ENCODE results near the gene TMPRSS4.

Gene TMPRSS4, protein sequence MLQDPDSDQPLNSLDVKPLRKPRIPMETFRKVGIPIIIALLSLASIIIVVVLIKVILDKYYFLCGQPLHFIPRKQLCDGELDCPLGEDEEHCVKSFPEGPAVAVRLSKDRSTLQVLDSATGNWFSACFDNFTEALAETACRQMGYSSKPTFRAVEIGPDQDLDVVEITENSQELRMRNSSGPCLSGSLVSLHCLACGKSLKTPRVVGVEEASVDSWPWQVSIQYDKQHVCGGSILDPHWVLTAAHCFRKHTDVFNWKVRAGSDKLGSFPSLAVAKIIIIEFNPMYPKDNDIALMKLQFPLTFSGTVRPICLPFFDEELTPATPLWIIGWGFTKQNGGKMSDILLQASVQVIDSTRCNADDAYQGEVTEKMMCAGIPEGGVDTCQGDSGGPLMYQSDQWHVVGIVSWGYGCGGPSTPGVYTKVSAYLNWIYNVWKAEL

DNA sequence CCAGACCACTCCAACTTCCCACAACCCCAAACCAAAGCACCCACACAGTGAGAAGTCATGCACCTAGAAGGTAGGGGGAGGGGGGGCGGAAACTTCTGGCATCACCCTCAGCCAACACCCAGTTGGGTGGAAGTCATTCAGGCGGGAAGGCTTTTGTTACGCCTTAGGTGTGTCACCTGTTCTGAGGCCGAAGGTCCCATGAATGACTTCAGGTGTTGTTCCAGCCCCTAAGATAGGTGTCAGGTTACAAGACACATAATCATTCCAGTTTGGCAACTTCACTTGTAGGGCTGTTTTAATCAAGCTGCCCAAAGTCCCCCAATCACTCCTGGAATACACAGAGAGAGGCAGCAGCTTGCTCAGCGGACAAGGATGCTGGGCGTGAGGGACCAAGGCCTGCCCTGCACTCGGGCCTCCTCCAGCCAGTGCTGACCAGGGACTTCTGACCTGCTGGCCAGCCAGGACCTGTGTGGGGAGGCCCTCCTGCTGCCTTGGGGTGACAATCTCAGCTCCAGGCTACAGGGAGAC is at the start of gene TMPRSS4:
TMPRSS4 (plus strand) TSS at position 325 of the 528 bp plus-strand sequence. CDS start 225 bp downstream, outside the sequence.
- DNase-seq (ENCODE audit: low read depth): no peak

DNA sequence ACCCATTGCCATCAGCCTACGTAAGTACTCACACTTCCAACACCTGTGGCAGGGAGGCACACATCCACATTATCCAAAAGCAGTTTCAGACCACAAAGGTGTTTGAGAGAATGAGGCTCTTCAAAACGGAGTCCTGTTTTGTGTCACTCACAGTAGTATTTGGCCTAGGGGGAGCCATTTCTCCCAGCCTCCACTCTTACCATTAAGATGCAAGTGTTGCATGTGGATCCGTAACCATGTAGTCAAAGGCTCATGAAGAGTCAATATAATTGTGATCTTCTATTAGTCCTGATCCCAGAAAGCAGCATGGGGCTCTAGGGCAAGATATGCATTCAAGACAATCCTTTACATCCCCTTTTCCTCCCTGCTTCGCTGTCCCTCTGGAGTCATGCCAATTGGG is 49.2 kb upstream of the TMPRSS4 start:
- DNase-seq (ENCODE audit: low read depth): no peak

DNA sequence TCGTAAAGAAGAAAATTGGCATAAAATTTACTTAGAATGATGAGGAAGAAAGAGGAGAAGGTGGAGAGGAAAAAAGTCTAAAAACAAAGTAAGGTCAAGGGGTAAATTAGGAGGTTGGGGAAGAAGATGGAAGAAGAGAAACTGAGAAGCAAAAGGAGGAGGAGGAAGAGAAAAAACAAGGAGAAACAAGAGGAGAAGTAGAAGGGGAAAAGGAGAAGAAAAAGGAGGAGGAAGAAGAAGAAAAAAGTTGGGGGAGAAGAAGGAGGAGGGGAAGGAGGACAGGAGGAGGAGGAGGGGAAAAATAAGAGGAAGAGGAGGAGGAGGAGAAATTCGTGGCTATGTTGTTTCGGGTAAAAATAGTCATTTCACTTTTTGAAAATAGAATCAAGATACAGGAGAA is 48.3 kb upstream of the TMPRSS4 start:
- no peak for DNase-seq (ENCODE audit: low read depth)

DNA sequence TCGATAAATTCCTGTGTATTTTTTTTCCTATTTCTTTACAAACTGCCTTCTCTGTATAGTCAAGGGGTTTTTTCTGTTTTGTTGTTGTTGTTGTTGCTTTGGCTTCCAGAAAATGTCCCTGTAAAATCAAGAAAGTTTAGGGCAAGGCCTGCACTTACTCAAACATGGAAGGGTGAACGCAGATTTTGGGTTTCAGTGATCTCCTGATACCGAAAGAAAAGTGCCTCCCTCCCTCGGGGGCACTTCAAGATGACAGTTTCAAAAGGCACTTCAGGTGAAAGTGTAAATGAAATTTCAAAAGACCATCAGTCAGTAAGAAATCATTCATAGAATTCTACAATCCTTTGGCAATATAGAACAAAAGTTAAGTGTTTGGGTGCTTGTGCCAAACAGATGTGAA is 43.4 kb upstream of the TMPRSS4 start:
- no peak for DNase-seq (ENCODE audit: low read depth)

DNA sequence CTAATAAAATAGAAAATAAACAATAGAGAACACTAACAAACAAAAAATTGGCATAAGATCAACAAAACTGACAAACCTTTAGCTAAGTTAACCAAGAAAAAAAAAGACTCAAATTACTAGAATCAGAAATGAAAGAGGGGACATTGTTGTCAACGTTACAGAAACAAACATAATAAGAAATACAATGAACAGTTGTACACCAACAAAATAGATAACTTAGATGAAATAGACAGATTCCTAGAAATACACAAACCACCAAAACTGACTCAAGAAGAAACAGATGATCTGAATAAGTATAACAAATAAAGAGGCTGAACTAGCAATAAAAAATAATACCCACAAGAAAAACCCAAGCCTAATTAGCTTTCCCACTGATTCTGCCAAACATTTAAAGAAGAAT is 34.7 kb upstream of the TMPRSS4 start:
- no peak for DNase-seq (ENCODE audit: low read depth)

DNA sequence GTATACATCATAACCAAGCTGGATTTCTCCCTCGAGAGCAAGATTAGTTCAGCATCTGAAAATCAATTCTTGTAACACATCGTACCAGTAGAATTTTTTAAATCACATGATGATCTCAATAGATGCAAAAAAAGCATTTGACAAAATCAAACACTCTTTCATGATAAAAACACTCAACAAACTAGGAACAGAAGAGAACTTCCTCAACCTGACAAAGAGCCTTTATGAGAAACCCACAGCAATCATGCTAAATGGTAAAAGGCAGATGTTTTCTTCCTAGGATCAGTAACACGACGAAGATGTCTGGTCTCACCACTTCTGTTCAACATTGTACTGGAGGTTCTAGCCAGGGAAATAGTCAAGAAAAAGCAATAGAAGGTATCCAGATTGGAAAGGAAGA is 34.1 kb upstream of the TMPRSS4 start:
- DNase-seq (ENCODE audit: low read depth): no peak

DNA sequence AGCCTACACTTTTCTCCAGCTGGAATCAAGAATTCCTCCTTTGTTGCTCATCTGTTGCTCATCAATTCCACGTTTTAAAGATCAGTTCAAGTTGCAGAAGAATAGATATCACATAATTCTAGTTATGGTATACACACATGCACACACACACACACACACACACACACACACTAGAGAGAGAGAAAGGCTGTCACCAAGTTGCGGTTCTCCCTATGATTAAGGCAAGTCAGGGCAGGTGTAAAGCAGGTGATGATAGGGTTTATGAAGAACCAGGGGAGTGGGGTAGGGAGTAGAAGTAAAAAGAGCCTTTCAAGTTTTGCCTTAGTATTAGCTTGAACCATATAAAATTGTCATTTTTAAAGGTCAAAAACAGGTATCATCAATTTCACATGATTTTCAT is 31.7 kb upstream of the TMPRSS4 start:
- no peak for DNase-seq (ENCODE audit: low read depth)

DNA sequence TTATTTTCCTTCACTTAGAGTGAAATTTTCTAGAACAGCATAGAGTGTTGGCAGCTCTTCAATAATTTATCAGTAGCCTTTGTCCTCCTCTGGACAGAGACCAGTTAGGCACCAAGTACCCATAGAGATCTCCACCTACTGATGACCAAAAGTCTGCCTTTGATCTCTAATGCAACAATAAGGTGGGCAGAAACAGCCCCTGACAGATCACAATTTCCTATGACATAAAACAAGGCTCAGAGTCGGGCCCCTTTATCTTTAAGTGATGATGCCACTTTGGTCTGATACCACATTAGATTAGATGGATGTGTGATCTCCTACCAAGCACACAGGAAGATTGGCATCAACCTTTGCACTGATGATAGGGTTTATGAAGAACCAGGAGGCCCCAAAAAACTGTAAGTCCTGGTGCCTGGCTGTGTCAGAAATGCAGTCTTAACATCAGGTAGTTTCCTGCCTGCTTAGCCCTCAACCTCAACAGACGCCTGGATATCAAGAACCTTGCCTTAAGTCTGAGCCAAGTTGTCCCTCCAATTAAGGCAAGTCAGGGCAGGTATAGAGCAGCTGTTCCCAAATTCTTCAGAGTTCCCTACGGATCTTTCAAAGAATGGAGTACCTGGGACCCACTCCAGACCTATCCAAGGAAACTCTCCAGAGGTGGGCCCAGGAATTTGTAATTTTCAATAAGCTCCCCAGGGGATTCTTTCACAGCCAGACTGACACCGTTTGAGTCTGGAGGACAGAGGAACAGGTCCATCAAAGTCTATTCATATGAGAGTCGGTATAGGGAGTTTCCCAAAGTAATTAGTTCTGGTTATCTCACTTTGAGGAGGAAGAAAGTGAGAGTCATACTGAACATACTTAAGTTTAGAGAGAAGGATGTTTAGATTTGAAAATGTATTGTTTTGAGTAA is 30.6 kb upstream of the TMPRSS4 start:
- peak; percentile 60 for DNase-seq (ENCODE audit: low read depth)

DNA sequence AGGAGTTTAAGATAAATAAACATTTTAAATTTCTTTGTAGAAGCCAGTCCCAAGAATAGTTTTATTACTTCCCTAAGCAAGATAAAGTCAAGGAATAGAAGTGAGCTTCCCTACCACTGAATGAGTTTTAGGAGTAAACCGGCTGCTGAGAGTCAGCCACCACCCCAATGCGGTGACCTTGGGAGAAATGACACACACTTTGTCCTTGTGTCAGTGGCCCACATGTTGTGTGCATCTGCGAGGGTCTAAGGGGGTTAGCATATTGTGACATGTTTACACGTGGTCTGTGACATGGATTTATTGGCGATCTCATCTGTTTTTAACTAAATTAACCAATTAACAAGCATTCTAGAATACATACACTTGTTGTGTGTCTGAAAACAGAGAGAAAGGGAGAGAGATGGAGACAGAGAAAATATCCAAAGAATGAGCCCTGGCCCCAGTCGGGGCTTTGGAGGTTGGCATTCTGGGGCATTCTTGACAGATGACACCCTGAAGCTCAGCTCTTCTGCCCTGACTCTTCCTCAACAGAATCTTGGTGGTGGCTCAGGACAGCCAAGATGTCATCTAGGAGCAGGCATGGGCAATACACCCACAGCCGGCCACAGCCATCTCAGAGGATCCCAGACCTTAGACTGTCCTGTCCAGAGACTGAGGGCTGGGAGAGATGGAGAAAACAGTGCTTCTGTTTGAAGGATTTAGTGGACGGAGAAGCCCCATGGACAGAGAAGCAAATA is 29.7 kb upstream of the TMPRSS4 start:
- DNase-seq (ENCODE audit: low read depth): no peak

DNA sequence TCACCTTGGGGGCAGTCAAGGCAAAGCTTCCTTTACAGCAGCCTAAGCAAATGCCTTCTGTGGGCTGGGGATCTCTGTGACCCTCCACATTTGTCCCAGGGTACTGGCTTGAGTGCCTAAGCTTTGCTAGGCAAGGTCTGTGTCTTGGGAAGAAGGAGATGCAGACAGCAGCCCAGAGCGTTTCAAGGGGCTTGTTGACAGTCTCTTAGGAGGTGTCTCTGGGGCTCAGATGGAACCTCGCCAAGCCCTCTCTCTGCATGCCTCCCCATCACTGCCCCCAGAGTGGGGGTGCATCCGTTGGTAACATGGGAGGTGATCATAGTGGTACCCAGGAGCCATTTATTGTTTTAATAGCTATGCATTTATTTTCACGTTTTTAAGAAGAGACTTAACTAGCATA is 29.1 kb upstream of the TMPRSS4 start:
- DNase-seq (ENCODE audit: low read depth): no peak

DNA sequence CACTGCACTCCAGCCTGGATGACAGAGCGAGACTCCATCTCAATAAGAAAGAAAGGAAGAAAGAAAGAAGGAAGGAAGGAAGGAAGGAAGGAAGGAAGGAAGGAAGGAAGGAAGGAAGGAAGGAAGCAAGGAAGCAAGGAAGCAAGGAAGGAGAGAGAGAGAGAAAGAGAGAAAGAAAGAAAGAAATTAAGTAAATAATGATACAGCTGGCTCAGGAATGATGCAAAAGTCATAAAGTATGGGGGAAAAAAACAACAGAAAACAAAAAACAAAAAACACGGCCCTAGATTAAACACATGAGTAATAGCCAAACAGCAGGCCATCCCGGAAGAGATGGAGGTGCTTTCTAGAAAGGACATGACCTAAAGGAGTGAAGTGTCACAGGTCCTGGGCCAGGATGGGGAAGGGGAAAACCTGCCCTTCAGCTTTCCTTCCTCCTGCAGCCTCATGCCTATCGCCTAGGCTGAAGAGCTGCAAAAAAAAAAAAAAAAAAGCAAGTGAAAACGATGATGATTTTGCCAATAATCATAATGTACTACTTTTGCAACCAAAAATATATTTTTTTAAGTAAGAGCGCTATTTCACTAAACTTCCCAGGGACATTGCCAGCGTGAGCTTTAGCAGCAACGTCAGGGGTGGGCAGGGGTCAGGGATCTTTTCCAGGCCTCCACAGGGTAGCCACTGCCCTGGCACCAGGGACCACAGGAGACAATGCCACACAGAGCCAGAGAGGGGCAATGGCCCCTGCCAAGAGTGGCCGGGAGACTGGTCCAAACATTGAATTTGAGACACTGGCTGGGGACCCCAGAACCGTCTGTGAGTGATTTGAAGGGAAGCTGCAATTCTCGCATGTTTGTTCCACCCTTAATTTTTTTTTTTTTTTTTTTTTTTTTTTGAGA is 28.2 kb upstream of the TMPRSS4 start:
- DNase-seq (ENCODE audit: low read depth): peak; percentile 23

DNA sequence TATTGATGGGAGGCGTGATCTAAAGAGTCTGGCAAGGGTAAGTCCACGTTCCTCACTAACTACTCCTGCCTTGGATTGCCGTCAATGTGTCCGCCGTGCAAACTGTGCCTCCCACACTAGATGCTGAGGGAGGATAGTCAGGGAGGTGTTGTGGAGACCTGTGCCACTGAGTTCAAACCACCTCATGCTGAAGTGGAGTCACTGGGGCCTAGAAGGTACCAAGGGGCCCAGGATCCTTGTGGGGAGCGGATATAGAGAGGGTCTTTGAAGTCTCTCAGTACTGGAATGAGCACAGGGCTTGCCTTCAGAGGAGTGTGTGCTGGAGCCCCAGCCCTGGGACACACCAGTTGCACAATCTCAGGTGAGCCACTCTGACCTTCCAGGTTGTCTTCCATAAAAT is 27.1 kb upstream of the TMPRSS4 start:
- DNase-seq (ENCODE audit: low read depth): no peak

DNA sequence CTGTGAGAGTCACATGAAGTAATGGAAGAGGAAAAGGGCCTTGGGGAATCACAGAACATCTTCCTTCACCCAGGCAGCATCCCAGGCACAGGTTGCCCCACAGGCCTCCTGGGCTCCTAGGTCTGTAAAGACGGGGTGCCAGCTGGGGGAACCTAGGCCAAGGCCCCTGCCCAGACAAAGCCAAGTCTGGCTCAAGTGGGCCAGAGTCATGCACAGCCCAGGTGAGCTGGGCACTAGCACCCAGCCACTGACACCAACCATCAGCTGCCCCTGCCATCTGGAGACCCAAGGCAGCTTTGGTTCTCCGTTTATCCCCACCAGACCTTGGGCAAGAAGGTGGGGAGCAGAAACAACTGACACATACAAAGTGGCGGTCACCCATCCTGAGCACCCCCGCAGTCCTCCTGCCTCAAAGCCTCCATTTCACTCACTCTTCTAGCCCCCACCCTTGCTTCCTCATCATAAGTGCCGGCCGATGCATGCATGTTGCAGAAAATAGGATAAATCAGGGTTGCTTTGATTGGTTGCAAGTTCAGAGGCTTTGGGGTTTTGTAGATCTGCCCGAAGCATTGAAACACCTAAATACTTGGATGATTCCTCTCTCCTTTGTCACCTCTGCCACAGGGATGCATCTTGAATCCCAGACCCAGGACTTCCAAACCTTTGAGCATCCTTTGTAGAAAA is 26.5 kb upstream of the TMPRSS4 start:
- DNase-seq (ENCODE audit: low read depth): no peak

DNA sequence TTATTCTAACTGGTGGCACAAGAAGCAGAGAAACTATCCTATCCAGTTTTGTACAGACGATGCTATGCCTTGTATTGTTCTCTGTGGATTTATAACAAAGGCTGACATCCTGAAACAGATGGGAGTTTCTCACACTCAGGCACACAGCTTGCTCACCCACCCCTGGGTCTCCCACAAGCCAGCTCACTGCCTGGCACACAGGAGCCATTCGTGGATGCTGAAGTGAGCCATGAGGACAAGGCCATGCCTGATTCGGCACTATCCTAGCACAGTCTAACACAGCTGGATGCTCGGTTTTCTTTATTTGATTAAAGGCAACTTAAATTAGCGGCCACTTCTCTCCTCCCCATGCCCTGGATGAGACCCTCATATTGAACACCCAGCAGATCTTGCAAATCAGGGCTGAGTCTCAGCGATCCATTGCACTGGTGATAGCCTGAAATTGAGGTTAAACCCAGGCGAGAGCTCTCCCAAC is 25.7 kb upstream of the TMPRSS4 start:
- DNase-seq (ENCODE audit: low read depth): no peak

DNA sequence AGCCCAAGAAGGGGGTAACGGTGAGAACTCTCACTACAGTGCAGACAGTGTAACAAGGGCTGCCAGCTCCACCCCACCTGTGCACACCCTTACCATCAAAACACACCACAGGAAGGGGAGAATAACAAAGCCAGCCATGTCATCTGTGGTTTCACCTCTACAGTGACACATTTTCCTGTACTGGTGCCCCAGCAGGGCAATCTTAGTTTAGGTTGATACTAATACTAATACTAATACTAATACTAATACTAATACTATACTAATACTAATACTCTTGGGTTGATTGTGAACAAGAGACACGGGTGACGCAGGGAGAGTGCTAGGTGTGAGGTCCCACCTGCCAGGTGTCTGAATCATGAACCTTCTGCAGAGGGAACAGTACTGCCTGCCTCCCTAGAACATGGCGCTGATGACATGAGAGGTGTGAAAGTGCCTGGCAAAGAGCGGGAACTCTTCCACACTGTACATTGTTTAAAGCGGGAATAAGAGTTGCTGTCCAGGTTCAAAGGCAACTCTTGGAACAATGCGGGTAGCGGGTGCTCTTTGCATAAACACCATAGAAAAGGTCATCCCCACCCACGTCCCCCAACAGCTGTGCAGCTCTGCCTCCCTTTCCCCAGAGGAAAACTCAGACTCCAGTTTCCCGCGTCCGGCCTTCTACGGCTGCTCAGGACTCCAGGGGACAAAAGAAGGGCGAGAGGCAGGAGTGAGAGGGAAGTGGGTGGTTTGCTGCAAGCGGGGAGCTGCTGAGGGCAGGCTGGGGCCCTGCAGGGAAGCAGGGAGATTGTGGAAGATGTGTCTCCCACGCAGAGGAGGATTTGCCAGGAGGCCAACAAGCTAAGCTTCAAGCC is 25.0 kb upstream of the TMPRSS4 start:
- peak; percentile 76 for DNase-seq (ENCODE audit: low read depth)

DNA sequence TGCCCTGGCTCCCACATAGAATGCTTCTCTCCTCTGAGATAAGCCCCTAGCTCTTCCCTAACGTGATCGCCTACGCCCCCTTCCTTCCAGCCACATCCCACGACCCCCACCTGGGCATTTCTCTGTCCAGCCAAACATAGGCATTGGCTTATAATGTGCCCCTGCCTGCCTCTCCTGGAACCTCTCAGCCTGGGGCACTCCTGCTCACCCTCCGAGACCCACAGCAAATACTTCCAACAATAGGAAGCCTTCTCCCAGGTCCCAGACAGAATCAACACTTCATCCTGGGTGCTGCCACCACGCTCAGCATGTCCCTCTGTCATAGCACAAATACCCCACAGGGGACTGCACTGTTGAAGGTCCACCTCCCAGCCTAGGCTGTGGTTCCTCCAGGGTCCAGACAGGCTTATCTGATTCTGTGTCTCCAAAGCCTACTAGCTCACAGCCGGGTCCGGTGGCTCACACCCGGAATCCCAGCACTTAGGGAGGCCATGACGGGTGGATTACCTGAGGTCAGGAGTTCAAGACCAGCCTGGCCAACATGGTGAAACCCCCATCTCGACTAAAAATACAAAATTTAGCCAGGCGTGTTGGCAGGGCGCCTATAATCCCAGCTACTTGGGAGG is 24.2 kb upstream of the TMPRSS4 start:
- DNase-seq (ENCODE audit: low read depth): no peak

DNA sequence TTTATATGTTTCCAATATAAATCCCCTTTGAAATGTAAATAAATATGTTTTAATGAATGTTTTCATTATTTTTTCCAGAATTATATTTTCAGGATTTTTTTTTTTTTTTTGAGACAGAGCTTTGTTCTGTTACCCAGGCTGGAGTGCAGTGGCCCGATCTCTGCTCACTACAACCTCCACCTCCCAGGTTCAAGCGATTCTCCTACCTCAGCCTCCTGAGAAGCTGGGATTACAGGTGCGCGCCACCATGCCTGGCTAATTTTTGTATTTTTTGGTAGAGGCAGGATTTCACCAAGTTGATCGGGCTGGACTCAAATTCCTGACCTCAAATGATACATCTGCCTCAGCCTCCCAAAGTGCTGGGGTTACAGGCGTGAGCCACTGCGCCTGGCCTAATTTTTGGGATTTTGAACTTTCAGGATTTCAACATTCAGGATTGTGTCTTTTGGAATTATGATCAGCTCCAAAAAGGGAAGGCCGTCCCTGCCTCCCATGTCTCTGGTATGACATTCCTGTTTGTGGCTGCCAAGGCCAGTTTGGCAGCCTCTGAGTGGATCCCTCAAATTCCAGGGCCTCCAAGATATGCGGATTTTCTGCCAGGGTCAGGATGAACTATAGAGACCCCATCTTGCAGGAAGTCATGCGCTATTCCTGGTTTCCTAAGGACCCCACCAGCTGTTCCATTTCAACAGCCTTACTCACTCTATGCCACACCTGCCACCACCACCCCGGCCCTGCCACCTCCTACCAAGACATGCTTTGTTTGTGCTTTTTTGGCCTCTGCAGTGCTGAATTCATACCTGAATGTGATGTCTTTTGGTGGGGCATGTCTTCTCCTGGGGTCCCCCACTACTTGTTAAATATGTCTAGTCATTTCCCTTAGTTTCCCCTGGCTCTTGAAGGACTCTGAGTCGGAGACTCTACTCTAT is 21.9 kb upstream of the TMPRSS4 start:
- no peak for DNase-seq (ENCODE audit: low read depth)

DNA sequence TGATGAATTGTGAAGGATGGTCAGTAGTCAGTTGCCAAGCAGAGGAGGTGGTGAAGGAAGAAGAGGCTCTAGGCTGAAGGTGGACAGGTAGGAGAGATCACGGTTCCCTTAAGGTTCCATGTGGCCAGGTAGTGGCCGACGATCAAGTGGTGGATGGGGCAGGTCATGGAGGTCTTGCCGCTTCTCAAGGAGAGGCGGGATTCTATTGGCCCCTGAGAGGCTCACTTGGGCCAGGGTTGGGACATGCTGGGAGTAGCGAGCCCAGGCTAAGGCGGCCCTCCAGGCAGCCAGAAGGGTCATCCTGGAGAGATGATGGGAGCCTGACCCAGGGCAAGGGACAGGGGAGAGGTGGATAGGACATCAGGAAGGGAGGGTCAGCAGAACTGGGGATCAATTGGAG is 20.9 kb upstream of the TMPRSS4 start:
- DNase-seq (ENCODE audit: low read depth): no peak
